Cardiac muscle cell (in vitro differentiated cells and primary cell): ENCODE results near the gene MYO9B. TPM values are rescaled to one million over a fixed set of nuclear protein-coding genes. Genes with fewer than 3 reads are reported as not detected.

ENCODE experiments used
- DNase-seq, 2 donors: peaks; one replicate each; pipeline versions ENCODE4 v3.0.0 to v3.0.0-alpha.2; 2010 to 2017; ENCODE audit warnings: low read depth in 1 of 2, low spot score in 1 of 2
- H3K27ac ChIP-seq: fragments of 200-600 bp; sonication (generic); 2 replicates; pipeline ENCODE4 v1.5.1; 2016
- H3K27me3 ChIP-seq: fragments of 200-600 bp; sonication (generic); 2 replicates; pipeline ENCODE4 v1.6.0; 2016; ENCODE audit warnings: control low read depth
- H3K36me3 ChIP-seq: fragments of 200-600 bp; sonication (generic); 2 replicates; pipeline ENCODE4 v1.5.1; 2016; ENCODE audit warnings: control low read depth
- H3K4me1 ChIP-seq: fragments of 200-600 bp; sonication (generic); 2 replicates; pipeline ENCODE4 v1.8.1; 2017; ENCODE audit warnings: low read depth, mild to moderate bottlenecking, mixed run types
- H3K4me3 ChIP-seq: fragments of 200-600 bp; sonication (generic); 2 replicates; pipeline ENCODE4 v1.5.1; 2016; ENCODE audit warnings: mild to moderate bottlenecking
- H3K9me3 ChIP-seq: fragments of 200-600 bp; sonication (generic); 2 replicates; pipeline ENCODE4 v1.5.1; 2017; ENCODE audit warnings: low read depth, mild to moderate bottlenecking, control low read depth
- CTCF ChIP-seq: IDR thresholded peaks from 2 replicates; pipeline ENCODE4 v1.5.1; 2012; ENCODE audit warnings: low read depth, mild to moderate bottlenecking, low read length
- polyA plus RNA-seq: library from polyadenylated mRNA; unstranded; fragments of >200 nt; fragmentation: Nextera tagmentation; extraction: Ambion mirVana; gene quantifications from 2 replicates; pipeline ENCODE4 v1.2.1, GENCODE V29; 2016
- total RNA-seq: library from RNA; depleted of rRNA; stranded (reverse); fragments of >200 nt; gene quantifications from 2 replicates; pipeline ENCODE4 v1.2.3, GENCODE V29; 2016

The MYO9B gene
- total and polyA plus RNA-seq, 2 experiments from 2014 or later: 17.7 to 47.9 TPM

DNA sequence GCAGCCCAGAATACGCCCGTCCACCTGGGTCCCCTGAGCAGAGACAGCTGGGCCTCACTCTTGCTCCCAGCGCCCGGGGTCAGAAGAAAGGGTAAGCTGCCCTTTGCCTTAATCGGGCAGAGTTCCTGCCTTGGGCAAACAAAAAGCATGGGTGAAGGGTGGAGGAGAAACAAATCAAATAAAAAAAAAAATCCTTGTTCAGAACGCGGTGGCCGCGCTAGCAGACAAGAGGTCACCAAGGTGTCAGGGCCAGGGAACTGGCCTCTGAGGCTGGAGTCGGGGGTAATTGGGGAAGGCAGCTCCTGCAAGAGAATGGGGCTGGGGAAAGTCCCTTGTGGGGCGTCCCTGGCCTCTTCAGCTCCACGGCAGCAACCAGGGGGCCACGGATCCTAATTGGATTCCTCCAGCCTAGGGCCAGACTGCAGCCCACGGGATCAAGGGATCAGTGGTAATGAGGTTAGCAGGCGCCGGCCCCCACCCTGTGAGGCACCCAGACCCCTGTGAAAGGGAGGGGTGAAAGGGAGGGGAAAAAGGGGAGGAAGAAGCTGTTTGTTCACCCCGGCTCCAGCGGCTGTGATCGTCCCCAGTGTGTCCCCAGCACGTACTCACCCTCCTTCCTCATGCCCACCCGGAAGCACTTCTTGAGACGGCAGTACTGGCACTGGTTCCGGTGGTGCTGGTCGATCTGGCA, 164.6 kb downstream of the MYO9B start:
- peaks cover 16% of the 10 kb centered on the region for H3K4me1 ChIP-seq
- no peak overlapping the region for H3K4me3 ChIP-seq
- no peaks in the 10 kb centered on the region for H3K27me3 ChIP-seq
- no peak for DNase-seq
- no peaks in the 10 kb centered on the region for H3K9me3 ChIP-seq
- TF ChIP-seq CTCF: no peak
- H3K36me3 ChIP-seq: peaks cover 9% of the 10 kb centered on the region
- H3K27ac ChIP-seq: no peak overlapping the region

DNA sequence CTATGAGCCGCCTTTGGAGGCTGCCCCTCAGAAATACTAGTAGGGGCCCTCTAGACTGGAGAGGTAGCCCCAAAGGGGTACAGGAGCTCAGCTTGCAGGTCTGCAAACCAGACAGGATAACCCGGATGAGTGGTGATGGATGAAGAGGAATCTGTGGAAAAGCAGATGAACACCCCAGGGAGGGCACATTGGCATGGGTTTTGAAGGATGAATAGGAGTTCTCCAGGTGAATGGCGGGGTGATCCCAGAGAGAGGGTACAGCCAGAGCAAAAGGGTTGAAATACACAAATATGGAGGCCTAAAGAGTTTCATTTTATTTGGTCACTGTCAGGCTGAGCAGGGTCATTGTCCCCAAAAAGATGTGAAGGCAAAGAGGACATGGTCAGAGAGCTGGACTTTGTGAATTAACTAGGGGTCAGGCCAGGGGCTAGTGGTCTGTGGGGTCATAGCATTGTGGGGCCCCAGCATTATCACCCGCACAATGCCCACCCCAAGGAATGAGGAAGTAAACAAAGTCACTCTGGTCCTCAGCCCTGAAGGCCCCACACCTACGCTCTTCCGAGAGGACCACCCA, 165.3 kb downstream of the MYO9B start:
- no peak overlapping the region for H3K27ac ChIP-seq
- no peaks in the 10 kb centered on the region for H3K27me3 ChIP-seq
- TF ChIP-seq CTCF: no peak
- H3K4me1 ChIP-seq: peaks cover 13% of the 10 kb centered on the region
- H3K36me3 ChIP-seq: peaks cover 9% of the 10 kb centered on the region
- H3K4me3 ChIP-seq: no peak overlapping the region
- no peak for DNase-seq
- no peaks in the 10 kb centered on the region for H3K9me3 ChIP-seq

DNA sequence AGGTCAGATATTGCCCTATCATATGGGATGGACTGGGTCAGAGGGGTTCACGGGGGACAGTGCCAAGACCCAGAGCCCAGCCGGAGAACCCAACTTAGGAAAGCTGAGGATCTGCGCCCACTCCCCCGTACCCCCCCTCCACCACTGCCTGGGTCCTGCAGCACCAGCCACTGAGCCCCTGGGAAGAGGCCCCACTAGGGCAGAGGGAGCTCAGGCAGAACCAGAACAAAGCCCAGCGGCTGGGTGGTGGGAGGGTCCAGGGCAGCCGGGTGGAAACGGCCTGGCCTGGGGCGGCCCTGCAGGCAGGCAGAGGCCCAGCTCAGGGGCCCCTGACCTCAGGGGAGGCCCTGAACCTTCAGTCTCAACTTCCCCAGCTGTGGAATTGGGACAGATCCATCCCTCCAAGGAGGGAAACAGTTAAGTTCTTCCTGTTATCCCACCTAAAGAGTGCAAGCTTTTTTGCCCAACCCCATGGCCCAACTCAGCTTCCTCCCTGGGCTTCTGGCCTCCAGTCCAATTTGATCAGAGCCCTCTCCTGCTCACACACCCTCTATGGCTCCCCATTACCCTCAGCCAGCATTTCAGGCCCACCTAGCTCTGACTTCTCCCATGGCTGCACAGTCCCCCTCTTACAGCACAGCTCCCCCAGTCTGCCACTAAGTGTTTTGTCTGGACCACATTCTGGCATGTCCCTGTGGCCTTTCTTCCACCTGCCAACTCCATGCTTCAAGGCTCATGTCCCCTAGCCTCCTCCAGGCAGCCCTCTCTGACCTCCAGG, 167.0 kb downstream of the MYO9B start:
- H3K36me3 ChIP-seq: peaks cover 9% of the 10 kb centered on the region
- no peak for DNase-seq
- H3K4me1 ChIP-seq: peaks cover 18% of the 10 kb centered on the region
- H3K9me3 ChIP-seq: no peaks in the 10 kb centered on the region
- H3K4me3 ChIP-seq: no peak overlapping the region
- TF ChIP-seq CTCF: no peak
- H3K27ac ChIP-seq: no peak overlapping the region
- no peaks in the 10 kb centered on the region for H3K27me3 ChIP-seq

- no peak for DNase-seq
- Histone ChIP-seq H3K4me3 (peak overlapping the region; percentile 100), H3K27ac (peak overlapping the region; percentile 73), H3K27me3 (no peaks in the 10 kb centered on the region), H3K36me3 (peaks cover 4% of the 10 kb centered on the region), H3K4me1 (peaks cover 24% of the 10 kb centered on the region), H3K9me3 (no peaks in the 10 kb centered on the region)
- no peak for TF ChIP-seq CTCF
These were observed 167.7 kb downstream of the MYO9B start for GRCh38 chr19:17243211-17243829.

GRCh38 chr19:17243830-17244617, 168.4 kb downstream of the MYO9B start:
- peak; percentile 54 to 58 for DNase-seq
- Histone ChIP-seq H3K4me3 (peak overlapping the region; percentile 100), H3K27me3 (no peaks in the 10 kb centered on the region), H3K27ac (peak overlapping the region; percentile 73), H3K36me3 (no peaks in the 10 kb centered on the region), H3K9me3 (no peaks in the 10 kb centered on the region), H3K4me1 (peaks cover 26% of the 10 kb centered on the region)
- no peak for TF ChIP-seq CTCF
